ENCODE measurements around the gene CAMTA2.
"Not testable (repeated sequence)": the region's sequence is repeated elsewhere in the genome, so short reads cannot be mapped to it uniquely, and the experiment has no call there.

The CAMTA2 gene

GRCh38 chr17:4932756-4933155, 54.7 kb downstream of the CAMTA2 start:
- no peak for TF ChIP-seq SP1 (IDR thresholded peaks at IDR 0.05)
- TF ChIP-seq SUZ12 (IDR thresholded peaks at IDR 0.05): no peak
- no peak for TF ChIP-seq PKNOX1 (IDR thresholded peaks at IDR 0.05)
- no peak for TF ChIP-seq HDGF (IDR thresholded peaks at IDR 0.05; ENCODE audit: borderline replicate concordance)
- no peak for TF ChIP-seq FOXM1 (IDR thresholded peaks at IDR 0.05; ENCODE audit: borderline replicate concordance)
- TF ChIP-seq ZNF384 (IDR thresholded peaks at IDR 0.05): no peak
- no peak for TF ChIP-seq ARNT (IDR thresholded peaks at IDR 0.05)
- no peak for TF ChIP-seq LEF1 (IDR thresholded peaks at IDR 0.05; ENCODE audit: borderline replicate concordance)
- no peak for TF ChIP-seq ELF4 (IDR thresholded peaks at IDR 0.05)
- TF ChIP-seq CTBP1 (IDR thresholded peaks at IDR 0.05; ENCODE audit: borderline replicate concordance): no peak
- no peak for TF ChIP-seq NFRKB (IDR thresholded peaks at IDR 0.05)
- TF ChIP-seq TARDBP (IDR thresholded peaks at IDR 0.05): no peak
- TF ChIP-seq L3MBTL2 (conservative IDR thresholded peaks at IDR 0.05): no peak
- no peak for TF ChIP-seq FOXA1 (IDR thresholded peaks at IDR 0.05)
- no peak for TF ChIP-seq BHLHE40 (IDR thresholded peaks at IDR 0.05; ENCODE audit: borderline replicate concordance)
- no peak for TF ChIP-seq FOXK2 (IDR thresholded peaks at IDR 0.05)
- no peak for DNase-seq (ENCODE audit: extremely low spot score)
- ChIA-PET CTCF (no interaction called here), POLR2A (no interaction called here)

- TF ChIP-seq HDGF (IDR thresholded peaks at IDR 0.05; ENCODE audit: borderline replicate concordance) (no peak), CTBP1 (IDR thresholded peaks at IDR 0.05; ENCODE audit: borderline replicate concordance) (no peak), NFRKB (IDR thresholded peaks at IDR 0.05) (no peak), FOXM1 (IDR thresholded peaks at IDR 0.05; ENCODE audit: borderline replicate concordance) (no peak)
- CTCF ChIA-PET: no interaction called here
- POLR2A ChIA-PET: no interaction called here
- DNase-seq (ENCODE audit: extremely low spot score): no peak
These were observed 55.5 kb downstream of the CAMTA2 start, which contains the start of gene GP1BA for GRCh38 chr17:4931963-4932362. Gene GP1BA (plus strand): TSS chr17:4932277. CDS start chr17:4932605, 328 bp downstream.

GRCh38 chr17:4928881-4929280, 58.6 kb downstream of the CAMTA2 start:
- no peak for DNase-seq (ENCODE audit: extremely low spot score)
- no peak for TF ChIP-seq SP1 (IDR thresholded peaks at IDR 0.05)
- TF ChIP-seq ELF4 (IDR thresholded peaks at IDR 0.05): no peak
- TF ChIP-seq TARDBP (IDR thresholded peaks at IDR 0.05): no peak
- TF ChIP-seq LEF1 (IDR thresholded peaks at IDR 0.05; ENCODE audit: borderline replicate concordance): no peak
- TF ChIP-seq ARNT (IDR thresholded peaks at IDR 0.05): no peak
- TF ChIP-seq FOXA1 (IDR thresholded peaks at IDR 0.05): no peak
- TF ChIP-seq L3MBTL2 (conservative IDR thresholded peaks at IDR 0.05): no peak
- TF ChIP-seq NFRKB (IDR thresholded peaks at IDR 0.05): no peak
- TF ChIP-seq SUZ12 (IDR thresholded peaks at IDR 0.05): no peak
- TF ChIP-seq PKNOX1 (IDR thresholded peaks at IDR 0.05): no peak
- no peak for TF ChIP-seq CTBP1 (IDR thresholded peaks at IDR 0.05; ENCODE audit: borderline replicate concordance)
- no peak for TF ChIP-seq BHLHE40 (IDR thresholded peaks at IDR 0.05; ENCODE audit: borderline replicate concordance)
- no peak for TF ChIP-seq ZNF384 (IDR thresholded peaks at IDR 0.05)
- TF ChIP-seq FOXK2 (IDR thresholded peaks at IDR 0.05): no peak
- ChIA-PET POLR2A (interaction anchor here (1.7 kb wide), 1 partner anchor 11 kb away, joined by 8 read pairs; the partner anchor contains the start of genes RNF167 and SLC25A11), CTCF (no interaction called here)

DNA sequence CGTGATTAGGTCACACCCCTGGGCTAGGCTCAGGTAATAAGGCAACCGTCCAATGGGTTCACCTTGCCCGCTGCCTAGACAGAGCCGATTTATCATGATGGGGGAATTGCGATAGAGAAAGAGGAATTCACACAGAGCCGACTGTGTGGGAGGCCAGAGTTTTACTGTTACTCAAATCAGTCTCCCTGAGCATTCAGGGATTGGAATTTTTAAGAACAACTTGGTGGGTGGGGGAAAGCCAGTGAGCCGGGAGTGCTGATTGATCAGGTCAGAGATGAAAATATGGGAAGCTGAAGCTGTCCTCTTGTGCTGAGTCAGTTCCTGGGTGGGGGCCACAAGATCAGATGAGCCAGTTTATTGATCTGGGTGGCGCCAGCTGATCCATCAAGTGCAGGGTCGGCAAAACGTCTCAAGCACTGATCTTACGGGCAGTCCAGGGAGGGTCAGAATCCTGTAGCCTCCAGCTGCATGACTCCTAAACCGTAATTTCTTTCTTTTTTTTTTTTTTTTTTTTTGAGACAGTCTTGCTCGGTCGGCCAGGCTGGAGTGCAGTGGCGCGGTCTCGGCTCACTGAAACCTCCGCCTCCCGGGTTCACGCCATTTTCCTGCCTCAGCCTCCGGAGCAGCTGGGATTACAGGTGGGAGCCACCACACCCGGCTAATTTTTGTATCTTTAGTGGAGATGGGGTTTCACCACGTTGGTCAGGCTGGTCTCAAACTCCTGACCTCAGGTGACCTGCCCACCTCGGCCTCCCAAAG, 60.7 kb downstream of the CAMTA2 start:
- POLR2A ChIA-PET: interaction anchor here (1.0 to 1.6 kb wide), 2 partner anchors 13 kb away, joined by 4 to 6 read pairs; partner anchors contain the start of genes RNF167 and SLC25A11
- CTCF ChIA-PET; DNase-seq (ENCODE audit: extremely low spot score): not testable (repeated sequence)

- TF ChIP-seq L3MBTL2 (conservative IDR thresholded peaks at IDR 0.05) (no peak), ZNF384 (IDR thresholded peaks at IDR 0.05) (no peak), NFRKB (IDR thresholded peaks at IDR 0.05) (no peak), TARDBP (IDR thresholded peaks at IDR 0.05) (no peak), SP1 (IDR thresholded peaks at IDR 0.05) (no peak), CTBP1 (IDR thresholded peaks at IDR 0.05; ENCODE audit: borderline replicate concordance) (no peak), PKNOX1 (IDR thresholded peaks at IDR 0.05) (no peak), ARNT (IDR thresholded peaks at IDR 0.05) (no peak), FOXA1 (IDR thresholded peaks at IDR 0.05) (no peak), FOXM1 (IDR thresholded peaks at IDR 0.05; ENCODE audit: borderline replicate concordance) (no peak), FOXK2 (IDR thresholded peaks at IDR 0.05) (no peak), SUZ12 (IDR thresholded peaks at IDR 0.05) (no peak), BHLHE40 (IDR thresholded peaks at IDR 0.05; ENCODE audit: borderline replicate concordance) (no peak), LEF1 (IDR thresholded peaks at IDR 0.05; ENCODE audit: borderline replicate concordance) (no peak)
- POLR2A ChIA-PET: interaction anchor here (3.7 kb wide), 1 partner anchor 18 kb away, joined by 30 read pairs; the partner anchor contains the start of genes RNF167 and SLC25A11
- CTCF ChIA-PET: no interaction called here
- DNase-seq (ENCODE audit: extremely low spot score): no peak
These were observed 66.2 kb downstream of the CAMTA2 start for GRCh38 chr17:4921320-4921719.

DNA sequence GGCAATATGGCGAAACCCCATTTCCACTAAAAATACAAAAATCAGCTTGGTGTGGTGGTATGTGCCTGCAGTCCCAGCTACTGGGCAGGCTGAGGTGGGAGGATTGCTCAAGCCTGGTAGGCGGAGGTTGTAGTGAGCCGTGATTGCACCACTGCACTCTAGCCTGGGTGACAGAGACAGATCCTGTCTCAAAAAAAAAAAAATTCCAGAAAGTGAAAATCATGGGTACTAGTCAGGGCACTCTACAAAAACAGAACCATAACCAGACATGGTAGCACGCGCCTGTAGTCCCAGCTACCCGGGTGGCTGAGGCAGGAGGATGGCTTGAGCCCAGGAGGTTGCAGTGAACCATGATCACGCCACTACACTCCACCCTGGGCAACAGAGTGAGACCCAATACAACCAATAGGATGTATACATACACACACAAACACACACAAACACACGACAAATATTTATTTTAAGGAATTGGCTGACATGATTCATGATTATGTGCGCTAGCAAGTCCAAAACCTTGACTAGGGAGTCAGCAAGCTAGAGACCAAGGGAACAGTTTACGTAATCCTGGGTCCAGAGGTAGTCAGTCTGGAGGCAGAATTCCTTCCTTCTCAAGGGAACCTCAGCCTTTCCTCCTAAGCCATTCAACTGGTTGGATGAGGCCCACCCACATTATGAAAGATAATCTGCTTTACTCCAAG, 67.0 kb downstream of the CAMTA2 start:
- POLR2A ChIA-PET: interaction anchor here (0.8 kb wide), 1 partner anchor 20 kb away, joined by 3 read pairs; the partner anchor contains the start of genes RNF167 and SLC25A11
- DNase-seq (ENCODE audit: extremely low spot score): no peak
- CTCF ChIA-PET: no interaction called here
- no peak for TF ChIP-seq ARNT (IDR thresholded peaks at IDR 0.05)
- no peak for TF ChIP-seq L3MBTL2 (conservative IDR thresholded peaks at IDR 0.05)
- no peak for TF ChIP-seq LEF1 (IDR thresholded peaks at IDR 0.05; ENCODE audit: borderline replicate concordance)
- TF ChIP-seq ELF4 (IDR thresholded peaks at IDR 0.05): no peak
- no peak for TF ChIP-seq ZNF384 (IDR thresholded peaks at IDR 0.05)
- TF ChIP-seq SUZ12 (IDR thresholded peaks at IDR 0.05): no peak
- TF ChIP-seq FOXM1 (IDR thresholded peaks at IDR 0.05; ENCODE audit: borderline replicate concordance): no peak
- TF ChIP-seq BHLHE40 (IDR thresholded peaks at IDR 0.05; ENCODE audit: borderline replicate concordance): no peak
- no peak for TF ChIP-seq SP1 (IDR thresholded peaks at IDR 0.05)
- no peak for TF ChIP-seq TARDBP (IDR thresholded peaks at IDR 0.05)
- no peak for TF ChIP-seq FOXA1 (IDR thresholded peaks at IDR 0.05)
- TF ChIP-seq NFRKB (IDR thresholded peaks at IDR 0.05): no peak
- TF ChIP-seq HDGF (IDR thresholded peaks at IDR 0.05; ENCODE audit: borderline replicate concordance): no peak
- no peak for TF ChIP-seq CTBP1 (IDR thresholded peaks at IDR 0.05; ENCODE audit: borderline replicate concordance)
- no peak for TF ChIP-seq PKNOX1 (IDR thresholded peaks at IDR 0.05)
- no peak for TF ChIP-seq FOXK2 (IDR thresholded peaks at IDR 0.05)

Measured in HEK293T (cell line).